GM21825 (cell line): ENCODE measurements around the gene TSPAN5.
A peak's percentile ranks its signal among the peaks of the same experiment; 100 is the strongest.
"Not testable (repeated sequence)": the region's sequence is repeated elsewhere in the genome, so short reads cannot be mapped to it uniquely, and the experiment has no call there.

Source experiments
- ATAC-seq: cut with Tn5 transposase; IDR thresholded peaks from one replicate; pipeline ENCODE4 v1.9.1; 2021; ENCODE audit warnings: mild to moderate bottlenecking, moderate library complexity; ENCODE audit not compliant: unreplicated experiment

The TSPAN5 gene

GRCh38 chr4:98470366-98470765 lies 188.0 kb downstream of the TSPAN5 start:
- no peak for ATAC-seq

GRCh38 chr4:98469771-98470170 lies 188.6 kb downstream of the TSPAN5 start:
- ATAC-seq, result no peak

- no peak for ATAC-seq
These were observed 189.7 kb downstream of the TSPAN5 start for GRCh38 chr4:98468709-98469108.

GRCh38 chr4:98467627-98468072 lies 190.8 kb downstream of the TSPAN5 start:
- peak; percentile 95 for ATAC-seq

- no peak for ATAC-seq
These were observed 191.4 kb downstream of the TSPAN5 start for GRCh38 chr4:98466868-98467599.

GRCh38 chr4:98462487-98462886 lies 195.9 kb downstream of the TSPAN5 start:
- no peak for ATAC-seq

GRCh38 chr4:98461121-98461865 lies 197.1 kb downstream of the TSPAN5 start:
- ATAC-seq, result not testable (repeated sequence)

GRCh38 chr4:98457422-98457821 lies 201.0 kb downstream of the TSPAN5 start:
- ATAC-seq, result not testable (repeated sequence)

- ATAC-seq, result no peak
These were observed 206.3 kb downstream of the TSPAN5 start for GRCh38 chr4:98452091-98452490.

- peak; percentile 54 for ATAC-seq
These were observed 209.5 kb downstream of the TSPAN5 start for GRCh38 chr4:98448908-98449307.

GRCh38 chr4:98447648-98448047 lies 210.8 kb downstream of the TSPAN5 start:
- no peak for ATAC-seq

- ATAC-seq, result peak; percentile 74
These were observed 211.7 kb downstream of the TSPAN5 start for GRCh38 chr4:98446499-98447375.

- no peak for ATAC-seq
These were observed 214.0 kb downstream of the TSPAN5 start for GRCh38 chr4:98444371-98444770.

- ATAC-seq, result no peak
These were observed 223.6 kb downstream of the TSPAN5 start for GRCh38 chr4:98434816-98435215.

GRCh38 chr4:98433691-98434090 lies 224.7 kb downstream of the TSPAN5 start:
- ATAC-seq, result no peak

GRCh38 chr4:98430708-98431403 lies 227.6 kb downstream of the TSPAN5 start:
- no peak for ATAC-seq

- ATAC-seq, result no peak
These were observed 235.4 kb downstream of the TSPAN5 start for GRCh38 chr4:98423009-98423408.

GRCh38 chr4:98421111-98421510 lies 237.3 kb downstream of the TSPAN5 start:
- no peak for ATAC-seq
